Measurements from ENCODE around the gene CDKAL1.

GRCh38 chr6:21273451-21273850 is 739.2 kb downstream of the CDKAL1 start:
- TF ChIP-seq CTCF (IDR thresholded peaks at IDR 0.05) (no peak), POLR2A (IDR thresholded peaks at IDR 0.05) (no peak), EP300 (IDR thresholded peaks at IDR 0.05) (no peak)
